Stimulated activated CD8-positive, alpha-beta memory T cell treated with anti-CD3 and anti-CD28 coated beads, Interleukin-12 subunit alpha, Interleukin-12 subunit beta, amount 100 ng/mL, for 1 hour (primary cell): ENCODE measurements around the gene CDCA5.
A peak's percentile ranks its signal among the peaks of the same experiment; 100 is the strongest.

Source experiments
- DNase-seq: peaks from one replicate; pipeline ENCODE4 v3.0.0-alpha.2; 2020; ENCODE audit warnings: low read depth

CDCA5 gene

DNA sequence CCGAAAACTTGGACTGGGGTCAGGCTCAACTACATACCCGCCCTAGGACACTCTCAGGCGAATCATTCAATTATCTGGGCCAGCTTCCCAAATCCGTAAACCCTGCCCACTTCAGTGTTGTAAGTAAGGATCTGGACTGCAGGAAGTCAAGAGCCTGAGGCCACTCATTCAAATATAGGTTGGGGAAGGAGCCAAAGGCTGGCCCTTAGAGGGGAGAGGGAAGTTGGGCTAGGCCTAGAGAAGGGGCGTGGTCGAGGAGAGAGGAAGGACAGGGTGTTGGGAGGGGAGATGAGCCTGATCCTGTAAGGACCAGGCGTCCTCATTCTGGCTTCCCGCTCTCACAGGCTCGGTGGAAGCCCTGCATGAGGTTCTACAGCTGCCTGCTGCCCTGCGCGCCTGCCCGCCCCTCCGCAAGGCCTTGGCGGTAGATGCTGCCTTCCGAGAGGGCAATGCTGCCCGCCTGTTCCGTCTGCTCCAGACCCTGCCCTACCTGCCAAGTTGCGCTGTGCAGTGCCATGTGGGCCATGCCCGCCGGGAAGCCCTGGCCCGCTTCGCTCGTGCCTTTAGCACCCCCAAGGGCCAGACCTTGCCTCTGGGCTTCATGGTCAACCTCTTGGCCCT is 39.8 kb downstream of the CDCA5 start:
- no peak for DNase-seq

GRCh38 chr11:65042891-65043290 is 40.9 kb downstream of the CDCA5 start:
- DNase-seq, result no peak

GRCh38 chr11:65040847-65041622 is 42.8 kb downstream of the CDCA5 start, which contains the start of gene SAC3D1:
Gene SAC3D1 (plus strand): TSS chr11:65041210. CDS start chr11:65041293, 83 bp downstream.
- peak; percentile 72 for DNase-seq

- no peak for DNase-seq
Observed at GRCh38 chr11:65040520-65040846, 43.4 kb downstream of the CDCA5 start.

- no peak for DNase-seq
Observed at GRCh38 chr11:65036931-65037330, 46.9 kb downstream of the CDCA5 start.

GRCh38 chr11:65035579-65035978 is 48.3 kb downstream of the CDCA5 start:
- no peak for DNase-seq

DNA sequence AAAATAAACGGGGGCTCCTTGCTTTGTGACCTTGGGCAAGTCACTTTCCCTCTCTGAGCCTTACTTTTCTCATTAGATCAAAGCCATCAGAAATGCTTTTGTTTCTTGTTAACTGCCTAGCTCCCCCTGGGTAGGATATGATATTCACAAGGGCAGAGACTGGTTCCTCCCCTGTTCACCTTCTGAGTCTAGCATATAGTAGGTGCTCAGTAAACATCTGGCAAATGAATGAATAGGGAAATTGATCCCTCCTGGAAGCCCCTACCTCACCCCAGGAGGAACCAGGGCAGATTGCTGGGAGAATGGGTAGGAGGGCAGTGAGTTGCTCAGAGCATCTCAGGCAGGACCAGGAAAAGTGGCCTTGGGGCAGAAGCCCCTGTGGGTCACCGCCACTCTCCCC is 49.4 kb downstream of the CDCA5 start:
- DNase-seq, result no peak

DNA sequence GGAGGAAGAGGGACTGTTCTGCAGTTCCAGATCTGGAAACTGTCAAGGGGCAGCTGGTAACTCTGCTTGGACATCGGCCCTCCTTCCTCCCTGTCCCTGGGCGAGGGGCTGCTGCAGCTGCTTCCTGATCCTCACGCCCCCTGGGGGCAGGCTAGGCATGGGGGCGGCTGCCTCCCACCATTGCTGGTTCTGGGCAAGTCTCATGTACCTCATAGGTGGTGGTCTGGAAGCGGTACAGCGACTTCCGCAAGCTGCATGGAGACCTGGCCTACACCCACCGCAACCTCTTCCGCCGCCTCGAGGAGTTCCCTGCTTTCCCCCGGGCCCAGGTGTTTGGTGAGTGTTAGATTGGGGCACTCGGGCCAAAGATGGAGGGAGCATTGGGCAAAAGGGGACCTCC is 51.6 kb downstream of the CDCA5 start:
- DNase-seq, result no peak
